TTC549 (cell line): ENCODE measurements around the gene FBXL14.

Source experiments
- FAIRE-seq: peaks from 2 replicates; lab custom pipeline; 2012; peaks lifted over from hg19 to GRCh38; lab: Jason Lieb, UNC

The FBXL14 gene, protein sequence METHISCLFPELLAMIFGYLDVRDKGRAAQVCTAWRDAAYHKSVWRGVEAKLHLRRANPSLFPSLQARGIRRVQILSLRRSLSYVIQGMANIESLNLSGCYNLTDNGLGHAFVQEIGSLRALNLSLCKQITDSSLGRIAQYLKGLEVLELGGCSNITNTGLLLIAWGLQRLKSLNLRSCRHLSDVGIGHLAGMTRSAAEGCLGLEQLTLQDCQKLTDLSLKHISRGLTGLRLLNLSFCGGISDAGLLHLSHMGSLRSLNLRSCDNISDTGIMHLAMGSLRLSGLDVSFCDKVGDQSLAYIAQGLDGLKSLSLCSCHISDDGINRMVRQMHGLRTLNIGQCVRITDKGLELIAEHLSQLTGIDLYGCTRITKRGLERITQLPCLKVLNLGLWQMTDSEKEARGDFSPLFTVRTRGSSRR

DNA sequence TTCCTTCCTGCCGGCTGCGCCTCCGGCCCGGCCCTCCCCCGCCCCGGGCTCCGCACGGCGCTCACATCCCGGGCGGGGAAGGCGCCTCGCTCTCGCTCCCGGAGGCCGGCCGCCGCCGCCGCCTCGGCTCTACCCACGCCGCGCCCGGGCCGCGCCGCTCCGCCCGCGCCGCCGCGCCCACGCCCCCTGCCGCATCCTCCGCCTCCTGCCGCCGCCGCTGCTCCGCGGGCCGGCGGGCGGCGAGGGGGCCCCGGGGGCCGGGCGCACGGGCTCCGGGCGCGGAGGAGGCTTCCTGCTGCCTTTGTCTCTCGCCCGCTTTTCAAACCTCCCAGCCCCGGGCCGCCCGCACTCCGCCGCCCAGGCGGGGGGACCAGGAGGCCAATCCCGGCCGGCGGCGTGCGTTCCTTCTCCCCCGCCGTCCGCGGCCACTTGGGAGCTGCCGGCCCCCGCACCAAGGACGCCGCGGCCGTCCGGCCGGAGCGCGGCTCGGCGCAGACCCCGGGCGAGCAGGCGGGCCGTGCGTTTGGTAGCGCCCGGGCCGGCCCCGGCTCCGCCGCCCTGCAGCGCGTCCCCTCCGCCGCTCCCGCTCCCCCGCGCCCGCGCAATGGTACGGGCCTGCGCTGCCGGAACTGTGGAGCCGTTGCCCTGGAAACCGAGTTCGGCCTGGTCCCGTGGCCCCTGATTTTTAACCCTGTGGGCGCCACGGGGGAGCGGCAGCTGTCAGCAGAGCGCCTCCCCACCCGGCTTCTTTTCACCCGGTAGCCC lies at the start of gene FBXL14:
Gene FBXL14, minus strand, starts transcription at position 321 of the 765 bp plus-strand sequence. CDS start 515 bp downstream, outside the sequence.
- FAIRE-seq, result no peak

GRCh38 chr12:1643905-1644533 lies 49.6 kb upstream of the FBXL14 start:
- no peak for FAIRE-seq

DNA sequence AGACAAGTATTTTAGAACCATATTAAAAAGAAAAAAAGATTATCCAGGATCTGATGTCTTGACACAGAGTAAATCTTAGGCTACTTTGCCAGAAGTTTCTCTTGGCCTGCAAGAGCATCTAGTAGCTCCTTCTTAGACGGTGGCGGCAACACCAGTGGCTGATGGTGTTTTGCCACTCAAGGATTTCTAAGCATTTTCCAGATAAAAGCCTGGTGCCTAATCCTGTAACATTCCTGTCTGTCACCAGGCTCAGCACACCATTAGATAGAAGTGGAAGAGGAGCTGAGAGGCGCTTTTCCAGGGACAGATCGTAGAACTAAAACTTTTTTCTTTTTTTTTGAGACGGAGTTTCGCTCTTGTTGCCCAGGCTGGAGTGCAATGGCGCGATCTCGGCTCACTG lies 48.7 kb upstream of the FBXL14 start:
- FAIRE-seq, result no peak

- no peak for FAIRE-seq
Observed at GRCh38 chr12:1642513-1642912, 48.1 kb upstream of the FBXL14 start.

DNA sequence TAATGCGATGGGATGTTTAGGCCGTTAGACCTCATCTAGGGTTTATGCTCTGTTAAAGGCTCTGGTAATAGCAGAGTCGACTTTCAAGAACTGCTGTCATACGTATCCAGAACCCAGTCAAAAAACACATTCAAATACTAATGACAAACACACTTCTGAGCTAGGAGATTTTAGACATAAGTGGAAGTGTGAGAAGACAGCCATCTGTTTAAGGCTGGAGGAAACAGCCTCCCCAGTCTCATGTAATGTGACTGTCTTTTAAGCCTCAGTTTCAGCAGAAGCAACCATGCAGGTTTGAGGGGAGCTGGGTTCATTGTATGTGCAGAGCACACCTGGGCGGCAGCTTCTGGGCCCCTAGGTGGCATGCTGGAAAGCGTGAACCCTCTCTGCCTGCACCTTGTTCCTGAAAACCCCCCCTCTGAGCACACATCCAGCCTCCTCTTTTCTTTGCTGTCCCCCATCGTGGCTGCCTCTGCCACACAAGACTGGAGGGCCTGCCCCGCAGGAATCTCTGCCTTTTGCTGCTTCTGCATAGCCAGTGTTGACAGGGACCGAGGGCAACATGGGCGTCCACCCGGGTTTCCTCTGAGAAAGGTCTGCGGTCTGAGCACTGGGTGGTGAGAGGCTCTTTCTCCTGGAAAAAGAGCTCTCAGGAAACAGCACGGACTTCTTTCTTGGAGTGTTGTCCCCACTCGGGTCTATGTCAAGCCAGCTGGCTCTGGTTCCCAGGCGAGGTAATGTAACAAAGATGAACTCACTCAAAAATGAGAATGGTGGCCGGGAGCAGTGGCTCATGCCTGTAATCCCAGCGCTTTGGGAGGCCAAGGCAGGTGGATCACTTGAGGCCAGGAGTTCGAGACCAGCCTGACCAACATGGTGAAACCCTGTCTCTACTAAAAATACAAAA lies 46.2 kb upstream of the FBXL14 start:
- FAIRE-seq, result no peak

GRCh38 chr12:1639538-1639937 lies 45.2 kb upstream of the FBXL14 start:
- FAIRE-seq, result no peak

DNA sequence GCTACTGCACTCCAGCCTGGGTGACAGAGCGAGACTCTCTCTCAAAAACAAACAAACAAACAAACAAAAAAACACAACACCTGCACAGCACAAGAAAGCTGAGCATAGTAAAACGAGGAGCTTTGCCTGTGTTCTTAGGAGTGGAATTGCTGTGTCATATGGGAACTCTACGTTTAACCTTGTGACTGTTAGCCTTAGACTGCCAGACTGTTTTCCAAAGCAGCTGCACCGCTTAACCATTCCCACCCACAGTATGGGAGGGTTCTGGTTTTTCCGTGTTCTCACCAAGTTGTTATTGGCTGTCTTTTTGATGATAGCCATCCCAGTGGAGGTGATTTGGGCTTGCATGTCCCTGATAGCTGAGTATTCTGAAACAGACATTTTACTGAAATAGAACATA lies 43.8 kb upstream of the FBXL14 start:
- FAIRE-seq, result no peak

DNA sequence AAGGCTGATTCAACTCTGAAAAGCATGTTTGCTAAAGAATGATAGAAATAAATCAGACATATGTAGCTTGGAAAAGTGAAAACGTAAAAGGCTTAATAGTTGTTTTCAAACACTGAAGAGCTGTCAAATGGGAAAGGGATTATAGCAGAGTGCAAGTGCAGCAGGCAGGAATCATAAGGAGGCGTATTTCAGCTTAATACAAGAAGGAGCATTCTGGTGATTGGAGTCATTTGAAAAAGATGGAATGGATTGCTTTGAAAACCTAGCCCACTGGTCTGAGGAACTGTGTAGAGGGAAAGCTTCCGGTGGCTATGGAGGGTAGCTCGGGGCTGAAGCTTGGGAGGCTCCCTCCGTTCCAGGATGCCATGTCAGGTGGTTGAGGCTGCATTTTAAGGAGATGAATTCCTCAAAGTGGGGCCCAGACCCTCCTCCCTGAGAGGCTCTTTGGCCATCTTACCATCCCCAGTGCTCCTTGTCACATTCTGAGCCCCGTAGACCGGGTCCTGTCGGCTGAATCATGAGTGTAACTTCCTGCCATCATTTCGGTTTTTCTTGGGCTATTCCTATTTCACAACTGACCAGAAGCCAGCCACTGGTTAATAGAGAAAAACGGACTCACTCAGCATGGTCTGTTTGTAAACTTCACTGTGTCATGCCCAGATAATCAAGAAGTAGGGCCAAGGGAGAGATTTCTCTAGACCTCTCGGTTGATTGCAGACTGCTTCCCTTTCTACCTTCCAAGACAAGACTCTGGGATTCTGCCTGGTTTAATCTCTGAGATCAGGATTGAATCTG lies 41.1 kb upstream of the FBXL14 start:
- no peak for FAIRE-seq

DNA sequence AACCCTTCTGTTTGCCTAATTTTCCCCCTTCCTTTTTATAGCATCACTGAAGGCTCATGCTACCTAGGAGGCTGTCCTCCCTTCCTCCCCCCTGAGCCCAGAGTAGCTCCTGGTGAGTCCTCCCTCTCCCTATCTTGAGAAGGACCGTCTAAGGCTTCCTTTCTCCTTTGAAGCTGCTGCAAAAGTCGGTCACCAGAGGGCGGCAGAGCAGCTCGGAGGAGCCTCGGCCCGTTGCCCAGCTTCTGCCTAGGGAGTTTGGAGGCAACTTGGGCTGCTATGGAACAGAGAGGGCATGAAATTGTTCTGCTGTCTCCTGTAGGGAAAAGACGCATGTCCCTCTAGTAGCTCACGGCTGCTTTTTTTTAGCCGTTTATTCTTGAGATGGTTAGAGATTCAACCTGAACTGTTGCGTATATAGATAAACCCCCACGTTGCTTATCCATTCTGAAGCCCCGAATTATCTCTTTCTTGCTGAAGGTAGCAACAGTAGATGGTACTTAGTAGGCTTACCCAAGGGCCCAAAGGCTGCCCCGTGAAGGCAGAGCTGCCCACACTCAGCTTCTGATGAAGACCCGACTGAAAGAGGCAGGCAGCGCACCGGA lies 40.3 kb upstream of the FBXL14 start:
- FAIRE-seq, result peak; percentile 19

- FAIRE-seq, result no peak
Observed at GRCh38 chr12:1634149-1634548, 39.8 kb upstream of the FBXL14 start.

GRCh38 chr12:1633459-1633858 lies 39.1 kb upstream of the FBXL14 start:
- no peak for FAIRE-seq

DNA sequence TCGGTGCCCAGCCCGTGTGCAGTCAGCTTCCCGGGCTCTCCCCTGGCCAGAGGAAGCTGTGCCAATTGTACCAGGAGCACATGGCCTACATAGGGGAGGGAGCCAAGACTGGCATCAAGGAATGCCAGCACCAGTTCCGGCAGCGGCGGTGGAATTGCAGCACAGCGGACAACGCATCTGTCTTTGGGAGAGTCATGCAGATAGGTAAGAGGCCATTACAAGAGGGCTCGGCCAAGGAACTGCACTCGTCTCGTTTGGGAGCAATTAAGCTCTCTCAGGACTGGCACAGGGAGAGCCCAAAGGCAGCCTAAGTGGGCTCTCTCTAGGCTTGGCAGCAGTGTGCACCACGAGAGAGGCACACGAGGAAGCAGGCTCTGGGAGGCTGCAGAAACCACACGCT lies 38.3 kb upstream of the FBXL14 start:
- FAIRE-seq, result no peak

DNA sequence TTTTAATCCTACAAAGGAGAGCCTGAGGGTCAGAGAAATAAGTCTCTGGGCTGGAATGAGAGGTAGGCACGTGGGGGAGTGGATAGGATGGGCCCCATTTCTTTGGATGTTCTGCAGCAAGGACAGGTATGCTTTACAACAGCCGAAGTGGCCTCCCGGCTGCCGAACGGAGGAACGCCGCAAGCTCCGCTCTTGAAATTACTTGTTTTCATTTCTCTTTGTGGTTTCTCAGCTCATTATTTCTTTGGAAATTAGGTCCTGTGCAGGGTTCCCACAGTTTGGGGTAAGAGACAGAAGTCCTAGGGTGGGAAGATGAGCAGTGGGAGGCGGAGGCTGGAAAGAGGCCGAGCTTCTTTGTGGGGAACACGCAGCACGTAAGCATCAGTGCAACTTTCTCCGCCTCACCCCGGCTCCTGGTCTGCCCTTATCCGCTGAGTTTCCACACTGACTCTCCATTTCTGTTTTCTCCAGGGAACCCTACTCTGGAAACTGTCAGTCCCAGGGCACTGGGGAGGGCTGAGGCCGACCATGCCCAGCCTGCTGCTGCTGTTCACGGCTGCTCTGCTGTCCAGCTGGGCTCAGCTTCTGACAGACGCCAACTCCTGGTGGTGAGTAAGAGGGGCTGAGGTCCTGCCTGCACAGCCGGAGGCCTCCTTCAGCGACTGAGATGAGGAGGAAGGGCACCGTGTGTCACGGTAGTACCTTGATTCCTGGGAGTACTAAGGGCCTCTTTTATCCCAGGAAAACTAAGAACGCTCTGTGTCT lies 36.6 kb upstream of the FBXL14 start:
- no peak for FAIRE-seq

DNA sequence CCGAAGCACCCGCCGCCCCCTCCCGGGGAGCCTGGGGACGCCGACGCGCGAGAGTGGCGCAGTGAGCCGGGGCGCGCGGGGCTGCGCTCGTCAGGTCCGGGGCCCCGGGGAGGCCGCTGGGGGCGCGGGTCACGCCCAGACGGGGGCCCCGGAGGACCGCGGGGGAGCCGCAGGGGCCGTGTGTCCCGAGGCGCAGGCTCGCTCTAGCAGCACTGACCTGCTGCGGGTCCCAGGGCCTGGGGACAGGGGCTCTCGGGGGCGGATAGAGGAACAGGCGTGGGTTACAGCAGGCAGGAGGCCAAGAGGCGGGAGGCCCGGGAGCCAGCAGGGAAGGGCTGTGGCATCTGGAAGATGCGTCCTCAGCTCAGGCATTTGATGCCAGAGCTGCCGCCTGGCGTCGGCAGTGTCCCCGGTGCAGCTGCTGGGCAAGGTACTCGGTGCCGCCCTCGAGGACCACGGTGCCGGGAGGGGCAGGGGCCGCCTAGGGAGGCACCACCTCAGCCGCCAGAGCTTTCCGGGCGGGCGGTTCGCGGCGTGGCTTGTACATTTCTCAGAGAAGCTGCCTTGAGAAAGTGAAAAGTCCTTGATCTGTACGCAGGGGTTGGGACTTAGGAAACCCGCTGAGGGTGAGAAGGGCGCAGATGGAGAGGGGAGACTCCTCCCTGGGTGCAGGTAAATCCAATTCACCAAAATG lies 35.9 kb upstream of the FBXL14 start:
- no peak for FAIRE-seq

DNA sequence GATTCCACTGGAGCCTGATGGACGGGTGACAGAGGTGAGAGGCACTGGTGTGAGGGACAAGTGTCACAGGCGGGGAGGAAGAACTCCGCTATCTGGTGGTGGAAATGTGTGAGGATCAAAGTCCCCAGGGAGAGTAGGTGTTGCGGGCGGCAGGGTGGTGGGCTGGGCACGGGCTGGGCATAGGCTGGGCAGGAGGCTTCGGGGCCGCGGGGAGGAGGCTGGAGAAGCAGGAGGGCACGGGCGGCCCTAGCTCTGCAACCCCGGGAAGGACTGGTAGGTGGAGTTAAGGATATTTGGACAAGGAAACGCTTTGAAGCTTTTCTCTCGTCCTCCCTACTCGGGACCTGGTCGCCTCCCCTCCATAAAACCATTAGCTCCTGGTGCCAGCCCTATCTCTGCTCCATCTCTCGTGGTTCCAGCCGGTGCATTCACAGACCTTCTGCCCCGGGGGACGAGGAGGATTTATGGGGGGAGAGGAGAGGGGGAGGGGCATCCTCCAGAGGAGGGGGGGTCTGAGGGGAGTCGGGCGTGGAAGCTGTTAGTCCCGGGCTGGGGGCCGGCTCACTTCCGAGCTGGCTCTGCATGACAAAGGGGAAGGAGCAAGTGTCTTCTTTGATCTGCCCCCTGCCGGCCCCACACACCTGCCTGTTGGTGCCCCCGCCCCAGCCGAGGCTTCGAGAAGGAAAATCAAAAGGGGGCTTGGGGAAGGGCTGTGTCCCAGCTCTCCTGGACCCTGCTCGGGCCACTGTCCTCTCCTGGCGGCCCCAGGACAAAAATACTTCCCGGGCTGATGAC lies 35.2 kb upstream of the FBXL14 start:
- no peak for FAIRE-seq

GRCh38 chr12:1628666-1629337 lies 34.4 kb upstream of the FBXL14 start, which contains the start of gene WNT5B:
Gene WNT5B (plus strand): TSS chr12:1629231. CDS start chr12:1631355, 2,124 bp downstream.
- FAIRE-seq, result no peak

DNA sequence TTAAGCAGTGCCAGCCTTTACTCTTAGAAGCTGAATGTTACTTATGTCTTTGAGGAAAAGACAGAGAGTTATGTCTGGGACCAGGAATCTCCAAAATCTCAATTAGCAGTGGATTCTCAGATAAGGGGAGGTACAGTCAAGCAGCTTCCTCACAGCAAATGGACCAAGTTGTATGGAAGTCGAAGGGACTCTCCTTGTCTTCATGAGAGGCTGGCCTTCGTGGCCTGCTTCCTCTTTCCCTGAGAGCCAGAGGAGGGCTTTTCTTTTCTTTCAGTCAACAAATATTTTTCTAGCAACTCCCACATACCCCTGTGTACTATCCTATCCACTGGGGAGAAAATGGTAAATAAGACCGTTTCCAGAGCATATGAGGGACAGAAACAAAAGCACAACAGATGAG lies 28.0 kb upstream of the FBXL14 start:
- no peak for FAIRE-seq

GRCh38 chr12:1620092-1620491 lies 25.7 kb upstream of the FBXL14 start:
- FAIRE-seq, result no peak
